Hepatocyte (in vitro differentiated cells): ENCODE results near the gene KRT74.

Experiments used
- EZH2 ChIP-seq: fragments of 200-600 bp; sonication (generic); IDR thresholded peaks from 2 replicates; pipeline ENCODE4 v1.6.1; 2016; ENCODE audit warnings: antibody characterized with exemption, mild to moderate bottlenecking, borderline replicate concordance
- TF ChIP-seq, protein P1 (sequence below): fragments of 200-600 bp; sonication (generic); IDR thresholded peaks from 2 replicates; pipeline ENCODE4 v1.5.1; 2016; ENCODE audit warnings: antibody characterized with exemption, mild to moderate bottlenecking; ENCODE audit not compliant: poor library complexity

DNA sequence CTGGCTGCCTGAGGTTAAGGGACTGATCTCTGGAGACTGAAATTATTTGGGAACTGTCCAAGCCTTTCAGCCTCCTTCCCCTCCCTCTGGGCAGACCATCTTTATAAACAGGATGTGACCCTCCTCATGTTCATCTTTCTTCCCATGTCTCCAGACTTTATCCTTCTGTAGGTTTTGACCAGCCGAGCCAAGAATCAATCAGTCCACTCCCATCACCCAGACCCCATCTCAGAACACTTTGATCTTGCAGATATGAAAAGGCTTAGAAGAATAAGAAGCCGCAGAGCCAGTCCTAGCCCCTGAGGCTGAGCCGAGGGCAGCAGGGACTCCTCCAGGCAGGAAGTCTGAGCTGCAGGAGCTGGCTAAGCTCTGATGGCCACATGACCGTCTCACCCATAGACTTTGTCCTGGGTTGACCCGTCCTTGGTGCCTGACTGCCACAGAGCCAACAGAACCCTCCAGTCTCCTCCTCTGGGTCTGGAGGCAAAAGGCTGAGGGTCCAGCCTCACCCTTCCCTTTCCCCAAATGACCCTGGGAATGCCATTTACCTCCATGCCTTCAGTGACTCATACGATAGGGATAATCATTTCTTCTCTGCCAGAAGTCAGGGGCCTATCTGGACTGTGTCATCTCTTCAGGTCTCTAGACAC is 22.3 kb downstream of the KRT74 start:
- TF ChIP-seq, protein P1, sequence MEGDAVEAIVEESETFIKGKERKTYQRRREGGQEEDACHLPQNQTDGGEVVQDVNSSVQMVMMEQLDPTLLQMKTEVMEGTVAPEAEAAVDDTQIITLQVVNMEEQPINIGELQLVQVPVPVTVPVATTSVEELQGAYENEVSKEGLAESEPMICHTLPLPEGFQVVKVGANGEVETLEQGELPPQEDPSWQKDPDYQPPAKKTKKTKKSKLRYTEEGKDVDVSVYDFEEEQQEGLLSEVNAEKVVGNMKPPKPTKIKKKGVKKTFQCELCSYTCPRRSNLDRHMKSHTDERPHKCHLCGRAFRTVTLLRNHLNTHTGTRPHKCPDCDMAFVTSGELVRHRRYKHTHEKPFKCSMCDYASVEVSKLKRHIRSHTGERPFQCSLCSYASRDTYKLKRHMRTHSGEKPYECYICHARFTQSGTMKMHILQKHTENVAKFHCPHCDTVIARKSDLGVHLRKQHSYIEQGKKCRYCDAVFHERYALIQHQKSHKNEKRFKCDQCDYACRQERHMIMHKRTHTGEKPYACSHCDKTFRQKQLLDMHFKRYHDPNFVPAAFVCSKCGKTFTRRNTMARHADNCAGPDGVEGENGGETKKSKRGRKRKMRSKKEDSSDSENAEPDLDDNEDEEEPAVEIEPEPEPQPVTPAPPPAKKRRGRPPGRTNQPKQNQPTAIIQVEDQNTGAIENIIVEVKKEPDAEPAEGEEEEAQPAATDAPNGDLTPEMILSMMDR = no peak
- TF ChIP-seq EZH2 = no peak
